COLO668 (cell line): Measurements from ENCODE around the gene MBNL1.

Source experiments
- DNase-seq: peaks from one replicate; lab custom pipeline; 2025; ENCODE audit not compliant: unreplicated experiment; lab: John Stamatoyannopoulos, UW

Gene MBNL1

GRCh38 chr3:152374262-152374990, 105.7 kb downstream of the MBNL1 start:
- no peak for DNase-seq

- no peak for DNase-seq
Measured at GRCh38 chr3:152375546-152375945, 106.8 kb downstream of the MBNL1 start.

GRCh38 chr3:152376351-152377183, 107.8 kb downstream of the MBNL1 start:
- no peak for DNase-seq

- no peak for DNase-seq
Measured at GRCh38 chr3:152377184-152377570, 108.4 kb downstream of the MBNL1 start.

GRCh38 chr3:152379415-152380042, 110.8 kb downstream of the MBNL1 start:
- no peak for DNase-seq

GRCh38 chr3:152380043-152380442, 111.3 kb downstream of the MBNL1 start:
- DNase-seq: no peak

- DNase-seq: no peak
Measured at GRCh38 chr3:152381881-152382295, 113.2 kb downstream of the MBNL1 start.

GRCh38 chr3:152382312-152383135, 113.8 kb downstream of the MBNL1 start:
- DNase-seq: no peak

- DNase-seq: no peak
Measured at GRCh38 chr3:152383136-152383606, 114.4 kb downstream of the MBNL1 start.

GRCh38 chr3:152384412-152384811, 115.7 kb downstream of the MBNL1 start:
- no peak for DNase-seq

- DNase-seq: no peak
Measured at GRCh38 chr3:152385761-152386160, 117.0 kb downstream of the MBNL1 start.

- DNase-seq: no peak
Measured at GRCh38 chr3:152386208-152386607, 117.5 kb downstream of the MBNL1 start.

- no peak for DNase-seq
Measured at GRCh38 chr3:152388631-152389030, 119.9 kb downstream of the MBNL1 start.

GRCh38 chr3:152389316-152389934, 120.7 kb downstream of the MBNL1 start:
- DNase-seq: no peak

GRCh38 chr3:152390647-152391046, 121.9 kb downstream of the MBNL1 start:
- DNase-seq: no peak

- DNase-seq: no peak
Measured at GRCh38 chr3:152391671-152392070, 122.9 kb downstream of the MBNL1 start.

- no peak for DNase-seq
Measured at GRCh38 chr3:152392272-152392880, 123.6 kb downstream of the MBNL1 start.

- no peak for DNase-seq
Measured at GRCh38 chr3:152394246-152394645, 125.5 kb downstream of the MBNL1 start.

GRCh38 chr3:152395764-152396163, 127.0 kb downstream of the MBNL1 start:
- no peak for DNase-seq

- DNase-seq: no peak
Measured at GRCh38 chr3:152396867-152397266, 128.1 kb downstream of the MBNL1 start.
